ENCODE measurements around the gene FAP. TPM values are rescaled to one million over a fixed set of nuclear protein-coding genes. Genes with fewer than 3 reads are reported as not detected.
A peak's percentile ranks its signal among the peaks of the same experiment; 100 is the strongest.

FAP gene
- total RNA-seq, 2 donors from 2014 or later: 21.3 to 37.6 TPM

- ATAC-seq (ENCODE audit: insufficient number of reproducible peaks, low FRiP score, low read depth) (no peak), DNase-seq (ENCODE audit: low spot score) (no peak)
- H3K4me3 ChIP-seq: no peak overlapping the region
- TF ChIP-seq CTCF (IDR thresholded peaks at IDR 0.05): no peak
- no peaks in the 10 kb centered on the region for H3K4me1 ChIP-seq (ENCODE audit: control insufficient read depth in 1 of 2, low read depth in 2 of 2)
- no peaks in the 10 kb centered on the region for H3K9me3 ChIP-seq
- peaks cover 17% of the 10 kb centered on the region for H3K36me3 ChIP-seq
- no peaks in the 10 kb centered on the region for H3K27me3 ChIP-seq (replicated peaks; ENCODE audit: insufficient read depth)
- H3K27ac ChIP-seq: no peak overlapping the region
Measured at GRCh38 chr2:162267996-162268395, 24.8 kb upstream of the FAP start.

GRCh38 chr2:162267496-162267895, 24.3 kb upstream of the FAP start:
- H3K27me3 ChIP-seq (replicated peaks; ENCODE audit: insufficient read depth): no peaks in the 10 kb centered on the region
- H3K9me3 ChIP-seq: no peaks in the 10 kb centered on the region
- DNase-seq (ENCODE audit: low spot score) (no peak), ATAC-seq (ENCODE audit: insufficient number of reproducible peaks, low FRiP score, low read depth) (no peak)
- peaks cover 17% of the 10 kb centered on the region for H3K36me3 ChIP-seq
- no peak overlapping the region for H3K4me3 ChIP-seq
- no peak for TF ChIP-seq CTCF (IDR thresholded peaks at IDR 0.05)
- H3K27ac ChIP-seq: no peak overlapping the region
- no peaks in the 10 kb centered on the region for H3K4me1 ChIP-seq (ENCODE audit: control insufficient read depth in 1 of 2, low read depth in 2 of 2)

GRCh38 chr2:162266460-162266760, 23.2 kb upstream of the FAP start:
- Histone ChIP-seq H3K9me3 (no peaks in the 10 kb centered on the region), H3K27ac (no peak overlapping the region), H3K36me3 (peaks cover 10% of the 10 kb centered on the region), H3K4me3 (no peak overlapping the region), H3K27me3 (replicated peaks; ENCODE audit: insufficient read depth) (no peaks in the 10 kb centered on the region), H3K4me1 (ENCODE audit: control insufficient read depth in 1 of 2, low read depth in 2 of 2) (peaks cover 5 to 6% of the 10 kb centered on the region in 2 donors)
- no peak for TF ChIP-seq CTCF (IDR thresholded peaks at IDR 0.05)
- ATAC-seq (ENCODE audit: insufficient number of reproducible peaks, low FRiP score, low read depth): no peak
- DNase-seq (ENCODE audit: low spot score): no peak

GRCh38 chr2:162265666-162266459, 22.6 kb upstream of the FAP start:
- no peak overlapping the region for H3K27ac ChIP-seq
- H3K9me3 ChIP-seq: no peaks in the 10 kb centered on the region
- H3K27me3 ChIP-seq (replicated peaks; ENCODE audit: insufficient read depth): no peaks in the 10 kb centered on the region
- peaks cover 11 to 12% of the 10 kb centered on the region in 2 donors for H3K4me1 ChIP-seq (ENCODE audit: control insufficient read depth in 1 of 2, low read depth in 2 of 2)
- no peak overlapping the region for H3K4me3 ChIP-seq
- no peak for ATAC-seq (ENCODE audit: insufficient number of reproducible peaks, low FRiP score, low read depth)
- no peak for DNase-seq (ENCODE audit: low spot score)
- peaks cover 10% of the 10 kb centered on the region for H3K36me3 ChIP-seq
- TF ChIP-seq CTCF (IDR thresholded peaks at IDR 0.05): no peak

GRCh38 chr2:162261032-162261945, 18.0 kb upstream of the FAP start:
- H3K27ac ChIP-seq: peak overlapping the region; percentile 40 to 55
- H3K27me3 ChIP-seq (replicated peaks; ENCODE audit: insufficient read depth): no peaks in the 10 kb centered on the region
- H3K4me1 ChIP-seq (ENCODE audit: control insufficient read depth in 1 of 2, low read depth in 2 of 2): peaks cover 14 to 22% of the 10 kb centered on the region in 2 donors
- peak overlapping the region; percentile 15 for H3K4me3 ChIP-seq
- TF ChIP-seq CTCF (IDR thresholded peaks at IDR 0.05): no peak
- H3K9me3 ChIP-seq: no peaks in the 10 kb centered on the region
- ATAC-seq (ENCODE audit: insufficient number of reproducible peaks, low FRiP score, low read depth) (peak; percentile 35), DNase-seq (ENCODE audit: low spot score) (no peak)
- H3K36me3 ChIP-seq: peaks cover 3% of the 10 kb centered on the region
